Mesothelial cell of epicardium (in vitro differentiated cells): ENCODE data around the gene HDGFL2. TPM values are rescaled to one million over a fixed set of nuclear protein-coding genes. Genes with fewer than 3 reads are reported as not detected.
"Not testable (repeated sequence)": the region's sequence is repeated elsewhere in the genome, so short reads cannot be mapped to it uniquely, and the experiment has no call there.

Experiments used
- DNase-seq, 2 experiments: peaks; one replicate each; pipeline ENCODE4 v3.0.0; 2021; ENCODE audit warnings: low spot score in 2 of 2; ENCODE audit not compliant: unreplicated experiment in 2 of 2
- H3K27ac Mint-ChIP-seq: 2 replicates; pipeline ENCODE4 v1.8.0; 2021; ENCODE audit warnings: mixed read lengths
- H3K27me3 Mint-ChIP-seq: 2 replicates; pipeline ENCODE4 v1.8.0; 2021; ENCODE audit warnings: low read depth, mixed read lengths
- H3K36me3 Mint-ChIP-seq: 2 replicates; pipeline ENCODE4 v1.8.0; 2021; ENCODE audit warnings: mixed read lengths
- H3K4me1 Mint-ChIP-seq: 2 replicates; pipeline ENCODE4 v1.8.0; 2021; ENCODE audit warnings: mixed read lengths
- H3K4me3 Mint-ChIP-seq: 2 replicates; pipeline ENCODE4 v1.8.0; 2021; ENCODE audit warnings: mild to moderate bottlenecking, moderate library complexity, mixed read lengths
- H3K9me3 Mint-ChIP-seq: 2 replicates; pipeline ENCODE4 v1.8.0; 2021; ENCODE audit warnings: mixed read lengths
- CTCF ChIP-seq: fragments of 200-600 bp; sonication (generic); IDR thresholded peaks from one replicate; pipeline ENCODE4 v1.5.0; 2021; ENCODE audit warnings: antibody characterized with exemption; ENCODE audit not compliant: unreplicated experiment
- total RNA-seq: library from RNA; stranded (reverse); gene quantifications from 3 replicates; pipeline ENCODE4 v1.2.1, GENCODE V29; 2021

Gene HDGFL2
- total RNA-seq, 1 donor from 2014 or later = 91.3 TPM

- Mint-ChIP-seq H3K4me3 (no peak overlapping the region), H3K9me3 (no peaks in the 10 kb centered on the region), H3K27me3 (peaks cover 13% of the 10 kb centered on the region), H3K27ac (no peak overlapping the region), H3K36me3 (no peaks in the 10 kb centered on the region), H3K4me1 (peaks cover 4% of the 10 kb centered on the region)
- no peak for TF ChIP-seq CTCF
- no peak for DNase-seq
Measured at GRCh38 chr19:4537953-4538600, 66.0 kb downstream of the HDGFL2 start.

- Mint-ChIP-seq H3K27ac (no peak overlapping the region), H3K27me3 (peaks cover 8% of the 10 kb centered on the region), H3K4me3 (no peak overlapping the region), H3K4me1 (peaks cover 4% of the 10 kb centered on the region), H3K36me3 (no peaks in the 10 kb centered on the region), H3K9me3 (no peaks in the 10 kb centered on the region)
- no peak for TF ChIP-seq CTCF
- DNase-seq = no peak
Measured at GRCh38 chr19:4538601-4538954, 66.5 kb downstream of the HDGFL2 start.

GRCh38 chr19:4539169-4539692 is 67.1 kb downstream of the HDGFL2 start:
- Mint-ChIP-seq H3K4me1 (peaks cover 4% of the 10 kb centered on the region), H3K36me3 (no peaks in the 10 kb centered on the region), H3K9me3 (no peaks in the 10 kb centered on the region), H3K27me3 (peaks cover 7% of the 10 kb centered on the region), H3K4me3 (no peak overlapping the region), H3K27ac (no peak overlapping the region)
- no peak for DNase-seq
- no peak for TF ChIP-seq CTCF

GRCh38 chr19:4539693-4540581 is 67.8 kb downstream of the HDGFL2 start, which contains the start of gene LRG1:
Gene LRG1 (minus strand): TSS chr19:4540036. CDS start chr19:4540013, 23 bp downstream.
- Mint-ChIP-seq H3K27me3 (peaks cover 4% of the 10 kb centered on the region), H3K27ac (no peak within 1 kb of the TSS), H3K9me3 (no peaks in the 10 kb centered on the region), H3K36me3 (no peaks in the 10 kb centered on the region), H3K4me1 (peaks cover 4% of the 10 kb centered on the region), H3K4me3 (no peak within 1 kb of the TSS)
- no peak for DNase-seq
- no peak for TF ChIP-seq CTCF

GRCh38 chr19:4541114-4541805 is 69.2 kb downstream of the HDGFL2 start:
- no peaks in the 10 kb centered on the region for H3K9me3 Mint-ChIP-seq
- no peaks in the 10 kb centered on the region for H3K4me1 Mint-ChIP-seq
- TF ChIP-seq CTCF = no peak
- no peaks in the 10 kb centered on the region for H3K36me3 Mint-ChIP-seq
- no peak for DNase-seq
- no peak overlapping the region for H3K4me3 Mint-ChIP-seq
- no peaks in the 10 kb centered on the region for H3K27me3 Mint-ChIP-seq
- no peak overlapping the region for H3K27ac Mint-ChIP-seq

- not testable (repeated sequence) for DNase-seq, H3K4me1 Mint-ChIP-seq, H3K9me3 Mint-ChIP-seq, H3K27ac Mint-ChIP-seq, H3K27me3 Mint-ChIP-seq, H3K36me3 Mint-ChIP-seq, H3K4me3 Mint-ChIP-seq
Measured at GRCh38 chr19:4541806-4542145, 69.7 kb downstream of the HDGFL2 start.
